HepG2 (cell line): ENCODE data around the gene HACD2. TPM values are rescaled to one million over a fixed set of nuclear protein-coding genes. Genes with fewer than 3 reads are reported as not detected.

Experiments
- ATAC-seq: fragments of 200-7000 bp; cut with Tn5 transposase; 3 replicates; pipeline ENCODE4 v1.9.1; 2020; ENCODE audit warnings: mild to moderate bottlenecking, moderate library complexity
- BruUV-seq: library from RNA; stranded (reverse); fragments of 400-500 nt; replicated peaks from 2 replicates; lab custom pipeline; 2021; lab: Mats Ljungman, UMichigan
- CTCF ChIA-PET: fragments of 300-600 bp; formaldehyde crosslinking; extraction: SDS; loops from one replicate; lab custom pipeline; 2021; ENCODE audit warnings: low total read pairs, inconsistent platforms, low intra/inter-chr PET ratio; lab: Yijun Ruan, JAX
- POLR2A ChIA-PET: fragments of 350-600 bp; sonication (Branson Sonifier 250); formaldehyde crosslinking; loops from one replicate; lab custom pipeline; 2020; ENCODE audit warnings: antibody characterized with exemption, inconsistent platforms; lab: Yijun Ruan, JAX
- DNase-seq: peaks from one replicate; pipeline ENCODE4 v3.0.0-alpha.2; 2015; ENCODE audit warnings: low spot score
- FAIRE-seq: peaks from 3 replicates; lab custom pipeline; 2011; peaks lifted over from hg19 to GRCh38; lab: Jason Lieb, UNC
- H2AFZ ChIP-seq: one replicate; pipeline ENCODE4 v1.6.1; 2011; ENCODE audit warnings: low read length, inconsistent platforms
- H3K27ac ChIP-seq: fragments of 300-600 bp; 3 replicates; pipeline ENCODE4 v1.8.0; 2011; ENCODE audit warnings: mixed run types, mild to moderate bottlenecking, mixed read lengths, low read length, inconsistent platforms; ENCODE audit not compliant: insufficient read depth; ENCODE audit errors: extremely low read length
- H3K27me3 ChIP-seq, 2 experiments: fragments of 200-600 bp in 1 of 2; 2 replicates in 1 of 2; 3 replicates in 1 of 2; pipeline versions ENCODE4 v1.6.0 to v1.8.0; 2011; ENCODE audit warnings: low read length in 2 of 2, mild to moderate bottlenecking in 2 of 2, moderate library complexity in 2 of 2, inconsistent platforms in 1 of 2; ENCODE audit not compliant: insufficient read depth in 2 of 2, control insufficient read depth in 1 of 2
- H3K36me3 ChIP-seq, 2 experiments: fragments of 200-600 bp in 1 of 2; replicated peaks in 1 of 2; 2 replicates in 1 of 2; 3 replicates in 1 of 2; pipeline versions ENCODE4 v1.5.1 to v1.8.0; 2011; ENCODE audit warnings: low read length in 2 of 2, inconsistent platforms in 1 of 2; ENCODE audit not compliant: insufficient read depth in 2 of 2, control insufficient read depth in 1 of 2
- H3K4me1 ChIP-seq: 2 replicates; pipeline ENCODE4 v1.5.1; 2012; ENCODE audit warnings: low read length, inconsistent platforms; ENCODE audit not compliant: insufficient read depth
- H3K4me2 ChIP-seq: 2 replicates; pipeline ENCODE4 v1.6.0; 2011; ENCODE audit warnings: low read depth, low read length, inconsistent platforms
- H3K4me3 ChIP-seq, 3 experiments: fragments of 200-600 bp in 1 of 3; sonication (generic), shearing (Covaris generic) in 1 of 3; replicated peaks in 1 of 3; 2 replicates each; pipeline ENCODE4 v1.5.1; 2011 to 2016; ENCODE audit warnings: low read length in 3 of 3, inconsistent platforms in 2 of 3, low read depth in 2 of 3, mild to moderate bottlenecking in 2 of 3, control low read depth in 1 of 3, mixed read lengths in 1 of 3; ENCODE audit not compliant: insufficient read depth in 1 of 3
- H3K79me2 ChIP-seq: one replicate; pipeline ENCODE4 v1.6.1; 2011; ENCODE audit warnings: low read length, inconsistent platforms; ENCODE audit not compliant: insufficient read depth
- H3K9ac ChIP-seq: 2 replicates; pipeline ENCODE4 v1.6.0; 2011; ENCODE audit warnings: mild to moderate bottlenecking, low read depth, low read length, inconsistent platforms; ENCODE audit not compliant: insufficient read depth
- H3K9me3 ChIP-seq: 2 replicates; pipeline ENCODE4 v1.5.1; 2012; ENCODE audit warnings: mild to moderate bottlenecking, low read length
- H4K20me1 ChIP-seq: 2 replicates; pipeline ENCODE4 v1.6.0; 2011; ENCODE audit warnings: inconsistent platforms, mild to moderate bottlenecking, low read length, moderate library complexity; ENCODE audit not compliant: insufficient read depth
- AGO1 ChIP-seq: fragments of 200-400 bp; formaldehyde crosslinking; IDR thresholded peaks from 2 replicates; pipeline ENCODE4 v1.6.1; 2017; ENCODE audit warnings: mild to moderate bottlenecking, low read depth, low read length, moderate library complexity; ENCODE audit not compliant: poor library complexity, severe bottlenecking
- ARHGAP35 ChIP-seq: sonication (generic); formaldehyde crosslinking; IDR thresholded peaks from 2 replicates; pipeline ENCODE4 v1.9.0; 2022; ENCODE audit warnings: mild to moderate bottlenecking, inconsistent platforms, moderate library complexity, missing genetic modification reagents, borderline replicate concordance
- CCDC6 ChIP-seq: sonication (generic); formaldehyde crosslinking; IDR thresholded peaks from 2 replicates; pipeline ENCODE4 v1.8.1; 2022; ENCODE audit warnings: mild to moderate bottlenecking, missing genetic modification reagents, moderate library complexity
- CENPX ChIP-seq: sonication (generic); formaldehyde crosslinking; IDR thresholded peaks from 2 replicates; pipeline ENCODE4 v1.9.0; 2021; ENCODE audit warnings: mild to moderate bottlenecking, missing genetic modification reagents, moderate library complexity
- DDIT3 ChIP-seq: sonication (generic); formaldehyde crosslinking; IDR thresholded peaks from 2 replicates; pipeline ENCODE4 v1.4.0; 2020; ENCODE audit warnings: mild to moderate bottlenecking, missing genetic modification reagents
- EEA1 ChIP-seq: sonication (generic); formaldehyde crosslinking; IDR thresholded peaks from 2 replicates; pipeline ENCODE4 v1.5.1; 2020; ENCODE audit warnings: mild to moderate bottlenecking, missing genetic modification reagents, borderline replicate concordance
- FOXK1 ChIP-seq: sonication (generic); formaldehyde crosslinking; IDR thresholded peaks from 2 replicates; pipeline ENCODE4 v1.4.0; 2020; ENCODE audit warnings: low read depth, missing genetic modification reagents, borderline replicate concordance
- FOXK2 ChIP-seq: fragments of 450-650 bp; IDR thresholded peaks from 2 replicates; pipeline ENCODE4 v1.6.1; 2016
- IKZF4 ChIP-seq: sonication (generic); formaldehyde crosslinking; IDR thresholded peaks from 2 replicates; pipeline ENCODE4 v1.5.1; 2020; ENCODE audit warnings: borderline replicate concordance, mild to moderate bottlenecking, low read depth, missing genetic modification reagents; ENCODE audit errors: not compliant biosample characterization
- NFE2 ChIP-seq: sonication (generic); formaldehyde crosslinking; IDR thresholded peaks from 2 replicates; pipeline ENCODE4 v1.4.0; 2020; ENCODE audit warnings: missing genetic modification reagents
- PHF5A ChIP-seq: IDR thresholded peaks from one replicate; pipeline ENCODE4 v1.6.1; 2018; ENCODE audit warnings: low read depth, missing genetic modification reagents; ENCODE audit not compliant: unreplicated experiment
- RARG ChIP-seq: sonication (generic); formaldehyde crosslinking; IDR thresholded peaks from 2 replicates; pipeline ENCODE4 v1.4.0; 2020; ENCODE audit warnings: low read depth, mild to moderate bottlenecking, missing genetic modification reagents
- SIX1 ChIP-seq: sonication (generic); formaldehyde crosslinking; IDR thresholded peaks from 2 replicates; pipeline ENCODE4 v1.4.0; 2020; ENCODE audit warnings: missing genetic modification reagents, borderline replicate concordance
- TOPORS ChIP-seq: sonication (generic); formaldehyde crosslinking; IDR thresholded peaks from 2 replicates; pipeline ENCODE4 v1.8.0; 2023; ENCODE audit warnings: mild to moderate bottlenecking, missing genetic modification reagents
- YEATS2 ChIP-seq: sonication (generic); formaldehyde crosslinking; IDR thresholded peaks from 2 replicates; pipeline ENCODE4 v1.4.0; 2020; ENCODE audit warnings: missing genetic modification reagents, borderline replicate concordance
- ZBTB3 ChIP-seq: sonication (generic); formaldehyde crosslinking; IDR thresholded peaks from 2 replicates; pipeline ENCODE4 v1.4.0; 2020; ENCODE audit warnings: low read depth, mild to moderate bottlenecking, moderate library complexity, missing genetic modification reagents, borderline replicate concordance
- ZKSCAN1 ChIP-seq: fragments of 150-350 bp; IDR thresholded peaks from 2 replicates; pipeline ENCODE4 v1.6.1; 2014; ENCODE audit warnings: low read length
- ZNF274 ChIP-seq: sonication (generic); formaldehyde crosslinking; IDR thresholded peaks from 2 replicates; pipeline ENCODE4 v1.5.1; 2020; ENCODE audit warnings: mild to moderate bottlenecking, missing genetic modification reagents
- ZNF280B ChIP-seq: sonication (generic); formaldehyde crosslinking; IDR thresholded peaks from 2 replicates; pipeline ENCODE4 v1.5.0; 2020; ENCODE audit warnings: missing genetic modification reagents, mild to moderate bottlenecking, borderline replicate concordance
- ZNF441 ChIP-seq: sonication (generic); formaldehyde crosslinking; IDR thresholded peaks from 2 replicates; pipeline ENCODE4 v1.7.0; 2021; ENCODE audit warnings: missing genetic modification reagents, borderline replicate concordance
- ZNF570 ChIP-seq: sonication (generic); formaldehyde crosslinking; IDR thresholded peaks from 2 replicates; pipeline ENCODE4 v1.4.0; 2020; ENCODE audit warnings: mild to moderate bottlenecking, missing genetic modification reagents, borderline replicate concordance
- ZNF572 ChIP-seq: sonication (generic); formaldehyde crosslinking; IDR thresholded peaks from 2 replicates; pipeline ENCODE4 v1.5.1; 2020; ENCODE audit warnings: mild to moderate bottlenecking, missing genetic modification reagents
- ZNF605 ChIP-seq: sonication (generic); formaldehyde crosslinking; IDR thresholded peaks from 2 replicates; pipeline ENCODE4 v1.8.0; 2022; ENCODE audit warnings: mild to moderate bottlenecking, missing genetic modification reagents
- ZNF790 ChIP-seq: sonication (generic); formaldehyde crosslinking; IDR thresholded peaks from 2 replicates; pipeline ENCODE4 v1.8.0; 2022; ENCODE audit warnings: missing genetic modification reagents, mild to moderate bottlenecking, borderline replicate concordance
- WGBS: methylation state at CpG from one replicate; pipeline ENCODE4 v1.1.6; 2017; ENCODE audit warnings: low lambda C conversion rate; 5-methylcytosine and 5-hydroxymethylcytosine counted together
- in situ Hi-C: cut with HindIII; loops from 2 replicates; pipeline ENCODE4 v1.10.0; 2017; ENCODE audit warnings: low pct_unique_long_range_greater_than_20kb; ENCODE audit not compliant: extremely low pct_ligation_motif_present
- intact Hi-C: fragments of 100-400 bp; cut with micrococcal nuclease; formaldehyde crosslinking; loops from one replicate; pipeline ENCODE4 v1.10.0; 2022; ENCODE audit not compliant: unreplicated experiment
- polyA plus RNA-seq, 8 experiments: library from polyadenylated mRNA; depleted of rRNA in 3 of 8; stranded (reverse) in 7 of 8; unstranded in 1 of 8; fragments of >200 nt; fragmentation: Illumina TruSeq in 4 of 8; extraction: Trizol in 4 of 8; gene quantifications; 2 replicates each; pipeline versions ENCODE4 v1.2.1 to v1.2.3, GENCODE V29; 2011 to 2016; ENCODE audit warnings: low read depth in 4 of 8, missing spikeins in 1 of 8, mixed read lengths in 1 of 8; ENCODE audit not compliant: insufficient read depth in 1 of 8
- total RNA-seq, 5 experiments: library from RNA; depleted of rRNA; stranded (reverse); fragments of >200 nt; fragmentation: Illumina TruSeq; extraction: Trizol; gene quantifications; 2 replicates each; pipeline ENCODE4 v1.2.3, GENCODE V29; 2016; ENCODE audit warnings: low read depth in 1 of 5

HACD2 gene
- total and polyA plus RNA-seq, 2 of the 13 experiments (the other 11 are each of a cell fraction or from before 2014, with no cell fraction given) = 47.0 to 50.4 TPM

- Histone ChIP-seq H3K9ac (no peak overlapping the region), H3K79me2 (peaks cover 19% of the 10 kb centered on the region), H3K27ac (no peak overlapping the region), H3K4me2 (no peak overlapping the region), H4K20me1 (no peaks in the 10 kb centered on the region), H3K4me3 (no peak overlapping the region), H2AFZ (no peak overlapping the region), H3K9me3 (peaks cover 21% of the 10 kb centered on the region), H3K27me3 (no peaks in the 10 kb centered on the region; a peak in 1 of 5 replicates), H3K36me3 (no peaks in the 10 kb centered on the region; a peak in 1 of 5 replicates), H3K4me1 (peaks cover 23% of the 10 kb centered on the region)
- DNase-seq (no peak), FAIRE-seq (no peak), ATAC-seq (no peak)
- in situ Hi-C loops (no loop called here), intact Hi-C loops (no loop called here)
- BruUV-seq = no TSS peak
- ChIA-PET POLR2A (interaction anchor here (1.3 kb wide), 1 partner anchor 15 kb away, joined by 6 read pairs; no protein-coding TSS in a partner anchor), CTCF (no interaction called here)
- WGBS = 95% methylated on average over 3 of the region's 3 CpGs
- TF ChIP-seq AGO1 (no peak), YEATS2 (CRISPR knock-in tag) (no peak), ZNF280B (CRISPR knock-in tag) (peak; percentile 76; the same call in 1 of the 2 replicates), ZNF572 (CRISPR knock-in tag) (no peak), CCDC6 (no peak), ZNF605 (CRISPR knock-in tag) (no peak), ZNF441 (CRISPR knock-in tag) (no peak), ZNF570 (no peak), RARG (CRISPR knock-in tag) (no peak), ARHGAP35 (no peak), FOXK2 (no peak), IKZF4 (CRISPR knock-in tag) (no peak), ZBTB3 (no peak), PHF5A (CRISPR knock-in tag) (no peak), ZNF790 (no peak), ZNF274 (CRISPR knock-in tag) (no peak), CENPX (no peak), FOXK1 (CRISPR knock-in tag) (no peak), TOPORS (peak; percentile 62; the same call in 1 of the 2 replicates), NFE2 (CRISPR knock-in tag) (no peak), EEA1 (CRISPR knock-in tag) (no peak), ZKSCAN1 (peak; percentile 23; the same call in 1 of the 2 replicates), DDIT3 (CRISPR knock-in tag) (no peak), SIX1 (no peak)
Measured at GRCh38 chr3:123590685-123591450, 6.0 kb upstream of the HACD2 start.
